ENCODE data around the gene ZNF750.

ZNF750 gene

GRCh38 chr17:82872591-82873520 lies 33.0 kb upstream of the ZNF750 start:
- no peak for DNase-seq

GRCh38 chr17:82871776-82872561 lies 32.1 kb upstream of the ZNF750 start:
- no peak for DNase-seq

- peak; percentile 45 for DNase-seq
Measured at GRCh38 chr17:82871056-82871775, 31.4 kb upstream of the ZNF750 start.

- DNase-seq = no peak
Measured at GRCh38 chr17:82870541-82870940, 30.7 kb upstream of the ZNF750 start.

- no peak for DNase-seq
Measured at GRCh38 chr17:82870091-82870491, 30.3 kb upstream of the ZNF750 start.

GRCh38 chr17:82869536-82869935 lies 29.7 kb upstream of the ZNF750 start:
- no peak for DNase-seq

GRCh38 chr17:82868715-82869131 lies 28.9 kb upstream of the ZNF750 start:
- no peak for DNase-seq

GRCh38 chr17:82867763-82868325 lies 28.0 kb upstream of the ZNF750 start:
- DNase-seq = no peak

GRCh38 chr17:82866590-82867191 lies 26.9 kb upstream of the ZNF750 start:
- no peak for DNase-seq

GRCh38 chr17:82865774-82866395 lies 26.1 kb upstream of the ZNF750 start:
- no peak for DNase-seq

- no peak for DNase-seq
Measured at GRCh38 chr17:82865274-82865673, 25.5 kb upstream of the ZNF750 start.

GRCh38 chr17:82864713-82865248 lies 25.0 kb upstream of the ZNF750 start:
- no peak for DNase-seq

- peak; percentile 94 for DNase-seq
Measured at GRCh38 chr17:82863941-82864712, 24.3 kb upstream of the ZNF750 start.

- no peak for DNase-seq
Measured at GRCh38 chr17:82863383-82863940, 23.6 kb upstream of the ZNF750 start.

GRCh38 chr17:82862737-82863382 lies 23.0 kb upstream of the ZNF750 start:
- no peak for DNase-seq

- no peak for DNase-seq
Measured at GRCh38 chr17:82862191-82862590, 22.4 kb upstream of the ZNF750 start.

GRCh38 chr17:82861393-82861775 lies 21.6 kb upstream of the ZNF750 start:
- DNase-seq = no peak

- no peak for DNase-seq
Measured at GRCh38 chr17:82860606-82861392, 21.0 kb upstream of the ZNF750 start.
